H1 (cell line): ENCODE measurements around the gene CHMP4A. TPM values are rescaled to one million over a fixed set of nuclear protein-coding genes. Genes with fewer than 3 reads are reported as not detected.

ENCODE experiments used
- BACH1 ChIP-seq: IDR thresholded peaks from 2 replicates; pipeline ENCODE4 v1.6.1; 2012; ENCODE audit warnings: low read length, improper control_type of control experiment
- BRCA1 ChIP-seq: IDR thresholded peaks from 2 replicates; pipeline ENCODE4 v1.6.1; 2012; ENCODE audit warnings: low read depth, low read length, improper control_type of control experiment
- CTBP2 ChIP-seq: IDR thresholded peaks from 2 replicates; pipeline ENCODE4 v1.7.0; 2011; ENCODE audit warnings: borderline replicate concordance, mild to moderate bottlenecking, moderate library complexity, mixed read lengths, low read length; ENCODE audit not compliant: insufficient read depth, insufficient read length
- CTCF ChIP-seq, 3 experiments: IDR thresholded peaks; 1 replicate in 2 of 3; 2 replicates in 1 of 3; pipeline versions ENCODE4 v1.5.1 to v1.6.1; 2011; ENCODE audit warnings: low read length in 3 of 3, mild to moderate bottlenecking in 3 of 3, inconsistent platforms in 2 of 3, low read depth in 1 of 3, moderate library complexity in 1 of 3; ENCODE audit not compliant: insufficient read depth in 1 of 3; ENCODE audit errors: control extremely low read depth in 1 of 3
- EP300 ChIP-seq, 2 experiments: IDR thresholded peaks; 1 replicate in 1 of 2; 2 replicates in 1 of 2; pipeline ENCODE4 v1.6.1; 2011 to 2012; ENCODE audit warnings: low read depth in 2 of 2, low read length in 2 of 2, mild to moderate bottlenecking in 2 of 2, borderline replicate concordance in 1 of 2, inconsistent platforms in 1 of 2, moderate library complexity in 1 of 2
- FOSL1 ChIP-seq: IDR thresholded peaks from 2 replicates; pipeline ENCODE4 v1.6.1; 2011; ENCODE audit warnings: mild to moderate bottlenecking, low read depth, low read length, moderate library complexity; ENCODE audit not compliant: insufficient read depth
- HDAC6 ChIP-seq: IDR thresholded peaks from one replicate; pipeline ENCODE4 v1.7.1; 2012; ENCODE audit warnings: low read depth, mild to moderate bottlenecking, inconsistent platforms, low read length, moderate library complexity
- MAFK ChIP-seq: IDR thresholded peaks from 2 replicates; pipeline ENCODE4 v1.6.1; 2012; ENCODE audit warnings: low read depth, mild to moderate bottlenecking, improper control_type of control experiment, low read length
- MAX ChIP-seq: IDR thresholded peaks from 2 replicates; pipeline ENCODE4 v1.6.1; 2012; ENCODE audit warnings: inconsistent platforms
- NRF1 ChIP-seq: IDR thresholded peaks from 2 replicates; pipeline ENCODE4 v1.6.1; 2011; ENCODE audit warnings: mild to moderate bottlenecking, low read depth, low read length, improper control_type of control experiment
- POLR2A ChIP-seq, 2 experiments: IDR thresholded peaks; 1 replicate in 1 of 2; 2 replicates in 1 of 2; pipeline ENCODE4 v1.6.1; 2011; ENCODE audit warnings: low read depth in 2 of 2, low read length in 2 of 2, mild to moderate bottlenecking in 2 of 2; ENCODE audit errors: control extremely low read depth in 1 of 2
- POLR2AphosphoS5 ChIP-seq: IDR thresholded peaks from 2 replicates; pipeline ENCODE4 v1.6.1; 2011; ENCODE audit warnings: low read depth, low read length
- POU5F1 ChIP-seq: IDR thresholded peaks from 2 replicates; pipeline ENCODE4 v1.6.1; 2011; ENCODE audit warnings: low read depth, mild to moderate bottlenecking, low read length, moderate library complexity
- RXRA ChIP-seq: IDR thresholded peaks from 2 replicates; pipeline ENCODE4 v1.6.1; 2011; ENCODE audit warnings: low read depth, mild to moderate bottlenecking, low read length, moderate library complexity; ENCODE audit not compliant: insufficient read depth
- SIN3A ChIP-seq, 2 experiments: IDR thresholded peaks in 1 of 2; conservative IDR thresholded peaks in 1 of 2; 2 replicates each; pipeline ENCODE4 v1.6.1; 2011 to 2012; ENCODE audit warnings: low read length in 2 of 2, improper control_type of control experiment in 1 of 2, low read depth in 1 of 2, mild to moderate bottlenecking in 1 of 2
- SIRT6 ChIP-seq: IDR thresholded peaks from one replicate; pipeline ENCODE4 v1.7.1; 2012; ENCODE audit warnings: low read length, inconsistent platforms
- SIX5 ChIP-seq: IDR thresholded peaks from 2 replicates; pipeline ENCODE4 v1.6.1; 2011; ENCODE audit warnings: mild to moderate bottlenecking, low read depth, low read length
- SP4 ChIP-seq: IDR thresholded peaks from 2 replicates; pipeline ENCODE4 v1.6.1; 2012; ENCODE audit warnings: low read length, inconsistent platforms
- TEAD4 ChIP-seq: IDR thresholded peaks from 2 replicates; pipeline ENCODE4 v1.6.1; 2012; ENCODE audit warnings: low read depth, low read length, inconsistent platforms, mixed read lengths
- YY1 ChIP-seq: IDR thresholded peaks from 2 replicates; pipeline ENCODE4 v1.6.1; 2011; ENCODE audit warnings: low read depth, mild to moderate bottlenecking, low read length
- ZNF274 ChIP-seq: IDR thresholded peaks from 2 replicates; pipeline ENCODE4 v1.7.0; 2012; ENCODE audit warnings: low read length, borderline replicate concordance; ENCODE audit errors: extremely low read depth
- polyA plus RNA-seq, 7 experiments: library from polyadenylated mRNA; depleted of rRNA in 3 of 7; stranded (reverse) in 5 of 7; unstranded in 2 of 7; fragments of >200 nt in 5 of 7; fragments of 200-250 nt in 2 of 7; gene quantifications; 1 replicate in 5 of 7; 2 replicates in 1 of 7; 4 replicates in 1 of 7; pipeline versions ENCODE4 v1.2.1 to v1.2.3, GENCODE V29; 2011 to 2013; ENCODE audit warnings: missing spikeins in 2 of 7, mixed read lengths in 2 of 7
- total RNA-seq: library from RNA; stranded (reverse); fragmentation: NEBNext Ultra II Directional; extraction: Animal tissue kit (Norgen Biotek cat#: 25700); gene quantifications from 2 replicates; pipeline ENCODE4 v1.2.1, GENCODE V29; 2021

Gene CHMP4A
- total and polyA plus RNA-seq, 2 of the 8 experiments (the other 6 are each of a cell fraction or from before 2014, with no cell fraction given): 32.9 to 37.6 TPM

GRCh38 chr14:24160850-24161804 is 52.2 kb downstream of the CHMP4A start, which contains the start of gene IRF9 (continued):
- TF ChIP-seq MAFK (no peak), SIN3A (conservative IDR thresholded peaks at IDR 0.05 in 1 of 2, IDR thresholded peaks at IDR 0.05 in 1 of 2; ENCODE audit: low read depth in 1 of 2, low read length in 2 of 2) (peak in 1 of 2 experiments; percentile 90; a peak in 2 of 4 replicates), ZNF274 (no peak), MAX (peak; percentile 82), FOSL1 (no peak), POU5F1 (no peak), EP300 (IDR thresholded peaks at IDR 0.05; ENCODE audit: borderline replicate concordance in 1 of 2, low read depth in 2 of 2, low read length in 2 of 2) (0 out of 3 replicates have a peak, but pooled peaks of 1 of the 2 experiments have one; percentile 68), YY1 (0 out of 2 replicates have a peak, but pooled peaks have one; percentile 33), SP4 (peak; percentile 67; the same call in 1 of the 2 replicates), TEAD4 (0 out of 2 replicates have a peak, but pooled peaks have one; percentile 66), HDAC6 (no peak), POLR2AphosphoS5 (peak; percentile 77), POLR2A (IDR thresholded peaks at IDR 0.05; ENCODE audit: control extremely low read depth in 1 of 2, low read depth in 2 of 2, low read length in 2 of 2) (peak in 1 of 2 experiments; percentile 48; a peak in 1 of 3 replicates), BRCA1 (no peak; the same call in 1 of the 2 replicates), CTBP2 (no peak), CTCF (IDR thresholded peaks at IDR 0.05; ENCODE audit: control extremely low read depth in 1 of 3, insufficient read depth in 1 of 3, low read depth in 1 of 3, low read length in 3 of 3) (peak; percentile 85 to 97 (median 95)), BACH1 (no peak), SIRT6 (no peak), NRF1 (no peak), RXRA (peak; percentile 14; the same call in 1 of the 2 replicates), SIX5 (no peak)
